ENCODE data around the gene BACH1. TPM values are rescaled to one million over a fixed set of nuclear protein-coding genes. Genes with fewer than 3 reads are reported as not detected.

Gene BACH1
- total RNA-seq, 2 donors from 2014 or later: 33.2 to 66.9 TPM

GRCh38 chr21:29330797-29331196 is 32.1 kb downstream of the BACH1 start:
- Histone ChIP-seq H3K27ac (no peak overlapping the region), H3K9me3 (no peaks in the 10 kb centered on the region), H3K36me3 (no peaks in the 10 kb centered on the region), H3K9ac (ENCODE audit: low read depth in 2 of 2, low read length in 2 of 2) (no peak overlapping the region), H3K4me3 (no peak overlapping the region), H3K4me1 (no peaks in the 10 kb centered on the region), H3K27me3 (no peaks in the 10 kb centered on the region)
- intact Hi-C loops (cut with DNase I): no loop called here
- TF ChIP-seq CTCF (IDR thresholded peaks at IDR 0.05): no peak
- no peak for DNase-seq

- no peak for TF ChIP-seq CTCF (IDR thresholded peaks at IDR 0.05)
- H3K36me3 ChIP-seq: no peaks in the 10 kb centered on the region
- H3K9me3 ChIP-seq: no peaks in the 10 kb centered on the region
- H3K4me3 ChIP-seq: no peak overlapping the region
- no peak overlapping the region for H3K9ac ChIP-seq (ENCODE audit: low read depth in 2 of 2, low read length in 2 of 2)
- DNase-seq: no peak
- H3K4me1 ChIP-seq: no peaks in the 10 kb centered on the region
- H3K27me3 ChIP-seq: no peaks in the 10 kb centered on the region
- intact Hi-C loops (cut with DNase I): no loop called here
- H3K27ac ChIP-seq: no peak overlapping the region
These were observed 34.0 kb downstream of the BACH1 start for GRCh38 chr21:29332461-29333362.

- intact Hi-C loops (cut with DNase I): no loop called here
- TF ChIP-seq CTCF (IDR thresholded peaks at IDR 0.05): no peak
- no peak overlapping the region for H3K9ac ChIP-seq (ENCODE audit: low read depth in 2 of 2, low read length in 2 of 2)
- H3K4me1 ChIP-seq: no peaks in the 10 kb centered on the region
- no peak overlapping the region for H3K4me3 ChIP-seq
- no peaks in the 10 kb centered on the region for H3K9me3 ChIP-seq
- H3K27ac ChIP-seq: no peak overlapping the region
- H3K36me3 ChIP-seq: no peaks in the 10 kb centered on the region
- no peak for DNase-seq
- no peaks in the 10 kb centered on the region for H3K27me3 ChIP-seq
These were observed 34.7 kb downstream of the BACH1 start for GRCh38 chr21:29333406-29333805.

GRCh38 chr21:29334717-29335428 is 36.2 kb downstream of the BACH1 start:
- no peak for TF ChIP-seq CTCF (IDR thresholded peaks at IDR 0.05)
- H3K4me3 ChIP-seq: no peak overlapping the region
- H3K27ac ChIP-seq: no peak overlapping the region
- no peaks in the 10 kb centered on the region for H3K9me3 ChIP-seq
- no peaks in the 10 kb centered on the region for H3K4me1 ChIP-seq
- H3K27me3 ChIP-seq: no peaks in the 10 kb centered on the region
- no peaks in the 10 kb centered on the region for H3K36me3 ChIP-seq
- DNase-seq: no peak
- intact Hi-C loops (cut with DNase I): no loop called here
- H3K9ac ChIP-seq (ENCODE audit: low read depth in 2 of 2, low read length in 2 of 2): no peak overlapping the region

- H3K27me3 ChIP-seq: no peaks in the 10 kb centered on the region
- H3K9ac ChIP-seq (ENCODE audit: low read depth in 2 of 2, low read length in 2 of 2): no peak overlapping the region
- intact Hi-C loops (cut with DNase I): no loop called here
- H3K9me3 ChIP-seq: no peaks in the 10 kb centered on the region
- TF ChIP-seq CTCF (IDR thresholded peaks at IDR 0.05): no peak
- no peak overlapping the region for H3K27ac ChIP-seq
- no peak overlapping the region for H3K4me3 ChIP-seq
- DNase-seq: no peak
- no peaks in the 10 kb centered on the region for H3K4me1 ChIP-seq
- no peaks in the 10 kb centered on the region for H3K36me3 ChIP-seq
These were observed 37.0 kb downstream of the BACH1 start for GRCh38 chr21:29335720-29336119.

All from colonic mucosa (tissue), 4 donors.